Heart left ventricle (tissue), 16 donors: ENCODE results near the gene SERPINA1. TPM values are rescaled to one million over a fixed set of nuclear protein-coding genes. Genes with fewer than 3 reads are reported as not detected.

Experiments
- ATAC-seq, 4 donors: fragments of 200-7000 bp; cut with Tn5 transposase; one replicate each; pipeline ENCODE4 v1.9.1; 2020 to 2022; ENCODE audit warnings: moderate library complexity in 4 of 4, mild to moderate bottlenecking in 3 of 4, moderate number of reproducible peaks in 1 of 4
- DNase-seq, 5 donors: peaks; one replicate each; pipeline ENCODE4 v3.0.0-alpha.2; 2020
- H3K27ac ChIP-seq, 12 donors: fragments of 200-600 bp; sonication (generic) in 4 of 12; one replicate each; pipeline versions ENCODE4 v1.5.0 to v1.8.0; 2016 to 2022; ENCODE audit warnings: mild to moderate bottlenecking in 2 of 12
- H3K27me3 ChIP-seq, 9 donors: fragments of 200-600 bp; sonication (generic) in 2 of 9; one replicate each; pipeline versions ENCODE4 v1.5.1 to v1.8.0; 2016 to 2022; ENCODE audit warnings: mild to moderate bottlenecking in 3 of 9
- H3K36me3 ChIP-seq, 9 donors: fragments of 200-600 bp; sonication (generic) in 2 of 9; one replicate each; pipeline versions ENCODE4 v1.5.0 to v1.8.0; 2018 to 2022; ENCODE audit warnings: mild to moderate bottlenecking in 2 of 9
- H3K4me1 ChIP-seq, 12 donors: fragments of 200-600 bp; sonication (generic) in 4 of 12; one replicate each; pipeline versions ENCODE4 v1.5.0 to v1.8.0; 2016 to 2022; ENCODE audit warnings: mild to moderate bottlenecking in 3 of 12
- H3K4me3 ChIP-seq, 12 donors: fragments of 200-600 bp; sonication (generic) in 4 of 12; one replicate each; pipeline versions ENCODE4 v1.5.0 to v1.8.0; 2017 to 2022; ENCODE audit warnings: mild to moderate bottlenecking in 9 of 12, moderate library complexity in 4 of 12
- H3K9me3 ChIP-seq, 12 donors: fragments of 200-600 bp; sonication (generic) in 4 of 12; one replicate each; pipeline versions ENCODE4 v1.5.0 to v1.8.0; 2016 to 2022; ENCODE audit warnings: mild to moderate bottlenecking in 1 of 12
- POLR2A ChIP-seq, 2 donors: fragments of 450-650 bp; IDR thresholded peaks; one replicate each; pipeline ENCODE4 v1.6.1; 2017; ENCODE audit warnings: antibody characterized with exemption in 2 of 2, mild to moderate bottlenecking in 2 of 2, moderate library complexity in 2 of 2
- WGBS, 4 donors: extraction: QIAGEN DNeasy Blood & Tissue Kit in 2 of 4; methylation state at CpG; one replicate each; pipeline versions ENCODE4 v1.1.5 to v1.1.7; 2013 to 2018; 5-methylcytosine and 5-hydroxymethylcytosine counted together
- intact Hi-C, 10 donors: fragments of 100-400 bp; cut with DNase I; formaldehyde crosslinking; loops; one replicate each; pipeline versions ENCODE4 v1.11.1 to v1.14.2; 2022
- polyA plus RNA-seq, 2 donors: library from polyadenylated mRNA; stranded (reverse); fragments of 200-250 nt; gene quantifications; one replicate each; pipeline ENCODE4 v1.2.3, GENCODE V29; 2013
- total RNA-seq, 9 donors: library from RNA; depleted of rRNA in 2 of 9; stranded (reverse); fragments of >200 nt in 2 of 9; fragmentation: NEBNext Ultra II Directional in 3 of 9; extraction: Animal tissue kit (Norgen Biotek cat#: 25700) in 3 of 9; gene quantifications; one replicate each; pipeline versions ENCODE4 v1.1.0 to v1.2.4, GENCODE V29; 2016 to 2023
- TF ChIP-seq, protein P1 (sequence below), 12 donors: fragments of 200-600 bp; sonication (generic) in 4 of 12; IDR thresholded peaks; one replicate each; pipeline versions ENCODE4 v1.5.0 to v1.8.0; 2018 to 2022; ENCODE audit warnings: antibody characterized with exemption in 12 of 12, mild to moderate bottlenecking in 5 of 12
- donor health status: ischemic (EF 13 %, LVEDD 7.1; RV severe dilation, severe dysfunction).
- donor health status: healthy with polysubstance abuse.
- donor health status: DM: no; HTN: yes; CAD: no.
- donor health status: DM: no; HTN: no; CAD: no.
- donor health status: ischemic (EF 25% LVEDD 6.9; RV normal size, moderate dysfunction).
- donor health status: ischemic (EF 25% LVEDD 5.7; RV mildly dilated, moderate dysfunction).
- donor health status: healthy.
- donor health status: DM: yes; HTN: yes; CAD: no.
- donor health status: ischemic (EF 35%, LVEDD 5.7; RV mildly dilated, moderate dysfunction).
- donor health status: nonischemic (EF 11% LVEDD 7.7; RV severe dilation, severe dysfunction).
- donor health status: DM: yes; HTN: yes; CAD: no.
- donor health status: PGD.
- donor health status: ischemic (EF 29% LVEDD 5.4; RV normal size, mild dysfunction).
- donor health status: nonischemic (EF 23%, LVEDD 6.1; RV moderate dilation, normal function).

SERPINA1 gene
- total and polyA plus RNA-seq, 11 donors: 0.99 to 53.4 (median 4.4) TPM

DNA sequence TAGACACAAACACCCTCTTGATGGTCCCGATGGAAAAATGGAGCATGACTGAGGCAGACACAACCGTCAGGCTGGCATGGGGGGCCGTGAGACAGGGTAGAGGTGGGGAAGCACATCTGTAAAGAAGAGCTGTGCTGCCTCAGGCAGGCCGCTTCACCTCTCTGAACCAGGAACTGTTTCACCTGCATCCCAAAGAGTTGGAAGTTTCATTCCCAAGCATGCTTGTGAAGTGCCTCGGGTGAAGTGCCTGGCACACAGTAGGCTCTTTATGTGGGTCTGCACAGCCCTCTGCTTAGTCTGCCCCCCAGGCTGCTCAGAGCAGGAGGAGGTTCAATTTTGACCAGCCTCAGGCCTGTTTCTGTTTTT is 685 bp upstream of the SERPINA1 start:
- Histone ChIP-seq H3K9me3 (no peaks in the 10 kb centered on the region), H3K4me3 (peak overlapping the region in 1 of 12 donors; percentile 57), H3K27me3 (peaks cover 0 to 12% (median 0%) of the 10 kb centered on the region in 9 donors), H3K36me3 (no peaks in the 10 kb centered on the region), H3K4me1 (peaks cover 0 to 71% (median 0%) of the 10 kb centered on the region in 12 donors), H3K27ac (peak overlapping the region in 1 of 12 donors; percentile 90)
- intact Hi-C loops: no loop called here
- 72 to 83% (median 77%) methylated on average over 5 of the region's 5 CpGs for WGBS, 4 donors
- TF ChIP-seq, protein P1, sequence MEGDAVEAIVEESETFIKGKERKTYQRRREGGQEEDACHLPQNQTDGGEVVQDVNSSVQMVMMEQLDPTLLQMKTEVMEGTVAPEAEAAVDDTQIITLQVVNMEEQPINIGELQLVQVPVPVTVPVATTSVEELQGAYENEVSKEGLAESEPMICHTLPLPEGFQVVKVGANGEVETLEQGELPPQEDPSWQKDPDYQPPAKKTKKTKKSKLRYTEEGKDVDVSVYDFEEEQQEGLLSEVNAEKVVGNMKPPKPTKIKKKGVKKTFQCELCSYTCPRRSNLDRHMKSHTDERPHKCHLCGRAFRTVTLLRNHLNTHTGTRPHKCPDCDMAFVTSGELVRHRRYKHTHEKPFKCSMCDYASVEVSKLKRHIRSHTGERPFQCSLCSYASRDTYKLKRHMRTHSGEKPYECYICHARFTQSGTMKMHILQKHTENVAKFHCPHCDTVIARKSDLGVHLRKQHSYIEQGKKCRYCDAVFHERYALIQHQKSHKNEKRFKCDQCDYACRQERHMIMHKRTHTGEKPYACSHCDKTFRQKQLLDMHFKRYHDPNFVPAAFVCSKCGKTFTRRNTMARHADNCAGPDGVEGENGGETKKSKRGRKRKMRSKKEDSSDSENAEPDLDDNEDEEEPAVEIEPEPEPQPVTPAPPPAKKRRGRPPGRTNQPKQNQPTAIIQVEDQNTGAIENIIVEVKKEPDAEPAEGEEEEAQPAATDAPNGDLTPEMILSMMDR (IDR thresholded peaks at IDR 0.05): no peak
- TF ChIP-seq POLR2A (IDR thresholded peaks at IDR 0.05): no peak
- no peak for DNase-seq
- no peak for ATAC-seq

DNA sequence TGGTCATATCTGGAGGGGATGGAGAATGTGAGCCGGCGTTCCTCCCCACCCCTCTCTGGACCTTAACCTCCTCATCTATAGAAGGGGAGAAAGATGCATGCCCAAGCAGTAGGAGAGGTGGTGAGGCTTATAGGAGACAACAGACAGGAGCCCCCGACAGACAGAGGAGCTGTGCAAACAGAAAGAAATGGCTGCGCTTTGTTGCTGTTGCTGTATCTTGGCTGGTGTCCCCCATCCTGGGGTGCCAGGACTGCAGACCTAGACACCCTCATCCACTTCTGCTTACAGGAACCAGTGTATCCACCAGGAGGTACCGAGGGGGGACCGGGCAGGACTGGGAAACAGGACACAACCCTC is 397 bp downstream of the SERPINA1 start:
- 63 to 75% (median 71%) methylated on average over 6 of the region's 6 CpGs for WGBS, 4 donors
- H3K4me1 ChIP-seq: peaks cover 0 to 65% (median 0%) of the 10 kb centered on the region in 12 donors

DNA sequence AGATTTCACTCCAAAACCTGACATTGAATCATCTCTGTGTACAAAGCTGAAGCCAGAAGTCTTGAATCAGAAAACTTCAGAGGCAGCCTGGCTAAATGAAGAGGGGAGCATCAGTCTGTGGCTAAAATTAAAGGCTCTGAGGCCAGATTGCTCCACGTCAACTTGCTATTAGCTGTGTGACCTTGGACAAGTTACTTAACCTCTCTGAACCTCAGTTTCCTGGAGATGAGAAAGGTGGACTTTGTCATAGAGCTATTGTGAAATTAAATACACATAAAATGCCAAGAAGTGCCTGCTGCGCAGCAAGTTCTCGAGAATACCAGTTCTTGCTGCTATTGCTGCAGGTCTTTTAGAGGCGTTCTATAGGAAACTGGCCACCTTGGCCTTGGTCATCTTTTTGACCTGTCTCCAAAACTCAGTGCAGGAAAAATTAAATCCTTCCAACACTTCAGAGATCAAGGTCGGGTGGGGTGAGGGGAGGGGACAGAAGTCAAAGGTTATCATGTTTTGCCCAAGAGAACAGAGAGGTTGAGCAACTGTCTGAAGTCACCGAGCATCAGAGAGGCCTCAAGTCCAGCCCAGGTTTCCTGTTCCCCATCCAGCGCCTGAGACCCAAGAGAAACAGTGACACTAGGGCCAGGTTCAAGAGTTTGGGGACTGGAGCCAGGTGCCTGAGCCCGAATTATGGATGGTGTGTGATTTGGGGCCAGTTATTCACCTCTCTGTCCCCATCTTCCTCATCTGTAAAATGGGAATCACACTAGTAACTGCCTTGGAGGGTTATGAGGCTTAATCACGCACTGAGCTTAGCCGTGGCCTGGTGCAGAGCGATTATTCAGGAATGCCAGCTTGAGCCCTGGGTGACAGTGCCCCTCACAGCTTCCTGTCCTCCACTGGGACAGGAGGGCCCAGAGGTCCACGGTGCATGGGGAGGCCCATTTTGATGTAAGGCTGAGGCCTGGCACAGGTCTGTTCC is 1.1 kb downstream of the SERPINA1 start:
- H3K4me1 ChIP-seq: peaks cover 0 to 61% (median 0%) of the 10 kb centered on the region in 12 donors
- no peaks in the 10 kb centered on the region for H3K9me3 ChIP-seq
- H3K27ac ChIP-seq: peak overlapping the region in 1 of 12 donors; percentile 90
- TF ChIP-seq POLR2A (IDR thresholded peaks at IDR 0.05): no peak
- TF ChIP-seq, protein P1 (IDR thresholded peaks at IDR 0.05): no peak
- no peaks in the 10 kb centered on the region for H3K36me3 ChIP-seq
- WGBS, 4 donors: 75 to 84% (median 76%) methylated on average over 11 to 12 of the region's 12 CpGs
- DNase-seq: no peak
- no peak overlapping the region for H3K4me3 ChIP-seq
- peaks cover 0 to 12% (median 0%) of the 10 kb centered on the region in 9 donors for H3K27me3 ChIP-seq
- intact Hi-C loops: no loop called here
- no peak for ATAC-seq

More for the DNA sequence above, 397 bp downstream of the SERPINA1 start:
- intact Hi-C loops: no loop called here
- Histone ChIP-seq H3K4me3 (peak overlapping the region in 1 of 12 donors; percentile 57), H3K27me3 (peaks cover 0 to 12% (median 0%) of the 10 kb centered on the region in 9 donors), H3K36me3 (no peaks in the 10 kb centered on the region), H3K27ac (peak overlapping the region in 1 of 12 donors; percentile 90), H3K9me3 (no peaks in the 10 kb centered on the region)
- no peak for ATAC-seq
- TF ChIP-seq, protein P1 (IDR thresholded peaks at IDR 0.05): no peak
- no peak for TF ChIP-seq POLR2A (IDR thresholded peaks at IDR 0.05)
- DNase-seq: no peak
